Duodenal mucosa (tissue), 2 donors: ENCODE data around the gene CEBPZOS.
"Not testable (repeated sequence)": the region's sequence is repeated elsewhere in the genome, so short reads cannot be mapped to it uniquely, and the experiment has no call there.

ENCODE experiments used
- H3K27ac ChIP-seq: one replicate; pipeline ENCODE4 v1.7.0; 2013; ENCODE audit warnings: low read depth, low read length
- H3K27me3 ChIP-seq, 2 donors: one replicate each; pipeline ENCODE4 v1.7.0; 2013; ENCODE audit warnings: low read length in 2 of 2, control low read depth in 1 of 2; ENCODE audit not compliant: insufficient read depth in 2 of 2, control insufficient read depth in 1 of 2
- H3K36me3 ChIP-seq, 2 donors: one replicate each; pipeline ENCODE4 v1.7.0; 2013; ENCODE audit warnings: low read length in 2 of 2, control low read depth in 1 of 2; ENCODE audit not compliant: insufficient read depth in 2 of 2, control insufficient read depth in 1 of 2
- H3K4me1 ChIP-seq, 2 donors: one replicate each; pipeline ENCODE4 v1.7.0; 2013; ENCODE audit warnings: low read length in 2 of 2, control low read depth in 1 of 2; ENCODE audit not compliant: insufficient read depth in 2 of 2, control insufficient read depth in 1 of 2
- H3K4me3 ChIP-seq, 2 donors: one replicate each; pipeline ENCODE4 v1.7.0; 2013; ENCODE audit warnings: low read length in 2 of 2, low read depth in 1 of 2
- H3K9ac ChIP-seq, 2 donors: one replicate each; pipeline ENCODE4 v1.7.0; 2013; ENCODE audit warnings: low read length in 2 of 2, low read depth in 1 of 2
- H3K9me3 ChIP-seq, 2 donors: one replicate each; pipeline ENCODE4 v1.7.0; 2013; ENCODE audit warnings: low read length in 2 of 2, control low read depth in 1 of 2; ENCODE audit not compliant: control insufficient read depth in 1 of 2

Gene CEBPZOS

GRCh38 chr2:37206760-37207159, 10.5 kb downstream of the CEBPZOS start:
- H3K36me3 ChIP-seq, result peaks cover 31 to 83% of the 10 kb centered on the region in 2 donors
- not testable (repeated sequence) for H3K27ac ChIP-seq, H3K9ac ChIP-seq, H3K4me1 ChIP-seq, H3K4me3 ChIP-seq, H3K27me3 ChIP-seq
- peaks cover 7 to 16% of the 10 kb centered on the region in 2 donors for H3K9me3 ChIP-seq

GRCh38 chr2:37211212-37211611, 14.9 kb downstream of the CEBPZOS start:
- Histone ChIP-seq H3K4me1 (peaks cover 0 to 12% of the 10 kb centered on the region in 2 donors), H3K36me3 (peaks cover 37 to 87% of the 10 kb centered on the region in 2 donors), H3K27me3 (no peaks in the 10 kb centered on the region), H3K9me3 (peaks cover 4 to 10% of the 10 kb centered on the region in 2 donors), H3K9ac (no peak overlapping the region), H3K27ac (no peak overlapping the region), H3K4me3 (no peak overlapping the region)

- Histone ChIP-seq H3K4me3 (no peak overlapping the region), H3K27me3 (no peaks in the 10 kb centered on the region), H3K36me3 (peaks cover 43 to 87% of the 10 kb centered on the region in 2 donors), H3K9me3 (peaks cover 4 to 7% of the 10 kb centered on the region in 2 donors), H3K27ac (no peak overlapping the region), H3K4me1 (peaks cover 0 to 12% of the 10 kb centered on the region in 2 donors), H3K9ac (no peak overlapping the region)
These were observed 15.6 kb downstream of the CEBPZOS start for GRCh38 chr2:37211939-37212338.

GRCh38 chr2:37215250-37215649, 19.0 kb downstream of the CEBPZOS start:
- Histone ChIP-seq H3K27me3 (no peaks in the 10 kb centered on the region), H3K4me1 (peaks cover 0 to 12% of the 10 kb centered on the region in 2 donors), H3K9ac (no peak overlapping the region), H3K9me3 (no peaks in the 10 kb centered on the region), H3K27ac (no peak overlapping the region), H3K36me3 (peaks cover 41 to 75% of the 10 kb centered on the region in 2 donors), H3K4me3 (no peak overlapping the region)

GRCh38 chr2:37219046-37219445, 22.8 kb downstream of the CEBPZOS start:
- no peak overlapping the region for H3K4me3 ChIP-seq
- H3K27me3 ChIP-seq, result no peaks in the 10 kb centered on the region
- peaks cover 28 to 73% of the 10 kb centered on the region in 2 donors for H3K36me3 ChIP-seq
- H3K27ac ChIP-seq, result no peak overlapping the region
- no peaks in the 10 kb centered on the region for H3K9me3 ChIP-seq
- H3K9ac ChIP-seq, result no peak overlapping the region
- no peaks in the 10 kb centered on the region for H3K4me1 ChIP-seq

GRCh38 chr2:37223131-37223530, 26.8 kb downstream of the CEBPZOS start:
- Histone ChIP-seq H3K36me3 (peaks cover 23 to 67% of the 10 kb centered on the region in 2 donors), H3K27me3 (no peaks in the 10 kb centered on the region), H3K27ac (no peak overlapping the region)

GRCh38 chr2:37224063-37224462, 27.8 kb downstream of the CEBPZOS start:
- peaks cover 0 to 5% of the 10 kb centered on the region in 2 donors for H3K4me1 ChIP-seq
- no peaks in the 10 kb centered on the region for H3K27me3 ChIP-seq
- H3K27ac ChIP-seq, result no peak overlapping the region
- H3K9me3 ChIP-seq, result no peaks in the 10 kb centered on the region
- no peak overlapping the region for H3K9ac ChIP-seq
- peaks cover 27 to 66% of the 10 kb centered on the region in 2 donors for H3K36me3 ChIP-seq
- no peak overlapping the region for H3K4me3 ChIP-seq

More at GRCh38 chr2:37223131-37223530, 26.8 kb downstream of the CEBPZOS start:
- H3K4me3 ChIP-seq, result no peak overlapping the region
- H3K4me1 ChIP-seq, result peaks cover 0 to 5% of the 10 kb centered on the region in 2 donors
- no peaks in the 10 kb centered on the region for H3K9me3 ChIP-seq
- H3K9ac ChIP-seq, result no peak overlapping the region

GRCh38 chr2:37225129-37225528, 28.8 kb downstream of the CEBPZOS start:
- H3K4me1 ChIP-seq, result peaks cover 10 to 14% of the 10 kb centered on the region in 2 donors
- H3K9ac ChIP-seq, H3K4me3 ChIP-seq, H3K27me3 ChIP-seq, H3K27ac ChIP-seq, H3K9me3 ChIP-seq: not testable (repeated sequence)
- H3K36me3 ChIP-seq, result peaks cover 22 to 57% of the 10 kb centered on the region in 2 donors

GRCh38 chr2:37226863-37227262, 30.6 kb downstream of the CEBPZOS start:
- H3K9me3 ChIP-seq, result no peaks in the 10 kb centered on the region
- no peak overlapping the region for H3K9ac ChIP-seq
- H3K4me1 ChIP-seq, result peaks cover 18 to 21% of the 10 kb centered on the region in 2 donors
- H3K36me3 ChIP-seq, result peaks cover 22 to 41% of the 10 kb centered on the region in 2 donors
- H3K27me3 ChIP-seq, result no peaks in the 10 kb centered on the region
- H3K4me3 ChIP-seq, result no peak overlapping the region
- H3K27ac ChIP-seq, result no peak overlapping the region

- H3K9ac ChIP-seq, result no peak overlapping the region
- H3K27me3 ChIP-seq, result no peaks in the 10 kb centered on the region
- H3K4me1 ChIP-seq, result peaks cover 30 to 32% of the 10 kb centered on the region in 2 donors
These were observed 32.5 kb downstream of the CEBPZOS start for GRCh38 chr2:37228788-37229187.

More at GRCh38 chr2:37228788-37229187, 32.5 kb downstream of the CEBPZOS start:
- Histone ChIP-seq H3K36me3 (peaks cover 17 to 23% of the 10 kb centered on the region in 2 donors), H3K9me3 (no peaks in the 10 kb centered on the region), H3K4me3 (no peak overlapping the region), H3K27ac (no peak overlapping the region)
